IMR-90 (cell line): ENCODE measurements around the gene OTC. TPM values are rescaled to one million over a fixed set of nuclear protein-coding genes. Genes with fewer than 3 reads are reported as not detected.

ENCODE experiments used
- ATAC-seq: fragments of 200-7000 bp; cut with Tn5 transposase; 2 replicates; pipeline ENCODE4 v1.9.1; 2020; ENCODE audit warnings: low read depth, mild to moderate bottlenecking, moderate library complexity
- BruUV-seq: library from RNA; stranded (reverse); fragments of 400-500 nt; replicated peaks from 2 replicates; lab custom pipeline; 2021; lab: Mats Ljungman, UMichigan
- CTCF ChIA-PET: fragments of 300-600 bp; formaldehyde crosslinking; extraction: SDS; loops from one replicate; lab custom pipeline; 2021; ENCODE audit warnings: antibody characterized with exemption; lab: Yijun Ruan, JAX
- POLR2A ChIA-PET: fragments of 300-600 bp; sonication (Branson Sonifier 250); formaldehyde crosslinking; loops from one replicate; lab custom pipeline; 2022; ENCODE audit warnings: antibody characterized with exemption; ENCODE audit not compliant: unreplicated experiment; lab: Charles Lee
- DNase-seq: peaks from one replicate; pipeline ENCODE4 v3.0.0; 2013
- H2AFZ ChIP-seq: replicated peaks from 2 replicates; pipeline ENCODE3; 2013; ENCODE audit warnings: low read length, mild to moderate bottlenecking; ENCODE audit not compliant: poor library complexity
- H2AK5ac ChIP-seq: 2 replicates; pipeline ENCODE4 v1.6.1; 2013; ENCODE audit warnings: low read depth, low read length, inconsistent platforms
- H2AK9ac ChIP-seq: replicated peaks from 2 replicates; pipeline ENCODE3; 2013; ENCODE audit warnings: mild to moderate bottlenecking, low read depth, low read length, moderate library complexity; ENCODE audit not compliant: poor library complexity
- H2BK120ac ChIP-seq: 2 replicates; pipeline ENCODE4 v1.6.1; 2013; ENCODE audit warnings: low read depth, low read length, inconsistent platforms
- H2BK15ac ChIP-seq: 3 replicates; pipeline ENCODE4 v1.6.1; 2013; ENCODE audit warnings: low read depth, low read length, inconsistent platforms
- H2BK20ac ChIP-seq: 2 replicates; pipeline ENCODE4 v1.6.1; 2013; ENCODE audit warnings: low read depth, mild to moderate bottlenecking, inconsistent platforms, low read length, moderate library complexity
- H2BK5ac ChIP-seq: 2 replicates; pipeline ENCODE4 v1.6.1; 2013; ENCODE audit warnings: mild to moderate bottlenecking, low read depth, low read length, inconsistent platforms; ENCODE audit not compliant: poor library complexity, severe bottlenecking
- H3K14ac ChIP-seq: replicated peaks from 2 replicates; pipeline ENCODE4 v1.6.1; 2013; ENCODE audit warnings: low read depth, low read length, inconsistent platforms
- H3K18ac ChIP-seq: 2 replicates; pipeline ENCODE4 v1.6.1; 2013; ENCODE audit warnings: low read depth, low read length, control low read depth
- H3K23ac ChIP-seq: 2 replicates; pipeline ENCODE4 v1.6.1; 2013; ENCODE audit warnings: low read depth, low read length, inconsistent platforms
- H3K27ac ChIP-seq: 2 replicates; pipeline ENCODE4 v1.5.1; 2013; ENCODE audit warnings: mild to moderate bottlenecking, control low read depth, low read length; ENCODE audit not compliant: insufficient read depth
- H3K27me3 ChIP-seq: 2 replicates; pipeline ENCODE4 v1.6.1; 2013; ENCODE audit warnings: low read length; ENCODE audit not compliant: control insufficient read depth, insufficient read depth
- H3K36me3 ChIP-seq: 2 replicates; pipeline ENCODE4 v1.6.1; 2013; ENCODE audit warnings: low read length, mixed read lengths; ENCODE audit not compliant: control insufficient read depth, insufficient read depth
- H3K4ac ChIP-seq: 2 replicates; pipeline ENCODE4 v1.6.1; 2013; ENCODE audit warnings: low read depth, low read length, inconsistent platforms
- H3K4me1 ChIP-seq: 2 replicates; pipeline ENCODE4 v1.6.1; 2013; ENCODE audit warnings: low read length, mixed read lengths; ENCODE audit not compliant: control insufficient read depth, insufficient read depth
- H3K4me2 ChIP-seq: 2 replicates; pipeline ENCODE4 v1.6.1; 2013; ENCODE audit warnings: low read depth, mild to moderate bottlenecking, control low read depth, low read length, moderate library complexity
- H3K4me3 ChIP-seq: 2 replicates; pipeline ENCODE4 v1.5.1; 2013; ENCODE audit warnings: low read depth, mild to moderate bottlenecking, control low read depth, low read length, moderate library complexity; ENCODE audit not compliant: insufficient read depth
- H3K56ac ChIP-seq: 2 replicates; pipeline ENCODE4 v1.6.1; 2013; ENCODE audit warnings: low read length, inconsistent platforms; ENCODE audit not compliant: insufficient read depth; ENCODE audit errors: extremely low read depth
- H3K79me1 ChIP-seq, 2 experiments: 2 replicates each; pipeline ENCODE4 v1.6.1; 2013; ENCODE audit warnings: low read length in 2 of 2, inconsistent platforms in 1 of 2, low read depth in 1 of 2
- H3K9ac ChIP-seq: 2 replicates; pipeline ENCODE4 v1.6.1; 2013; ENCODE audit warnings: low read depth, low read length, control low read depth
- H3K9me1 ChIP-seq: 2 replicates; pipeline ENCODE4 v1.6.1; 2013; ENCODE audit warnings: low read length, inconsistent platforms; ENCODE audit not compliant: insufficient read depth
- H3K9me3 ChIP-seq: 2 replicates; pipeline ENCODE4 v1.6.1; 2013; ENCODE audit warnings: low read length; ENCODE audit not compliant: control insufficient read depth, insufficient read depth
- H4K20me1 ChIP-seq: 2 replicates; pipeline ENCODE4 v1.6.1; 2013; ENCODE audit warnings: low read length, inconsistent platforms; ENCODE audit not compliant: insufficient read depth
- H4K5ac ChIP-seq: 2 replicates; pipeline ENCODE4 v1.6.1; 2013; ENCODE audit warnings: mild to moderate bottlenecking, low read depth, low read length, control low read depth
- H4K8ac ChIP-seq, 2 experiments: 2 replicates each; pipeline ENCODE4 v1.6.1; 2013; ENCODE audit warnings: low read depth in 2 of 2, low read length in 2 of 2, control low read depth in 1 of 2, inconsistent platforms in 1 of 2
- H4K91ac ChIP-seq: 2 replicates; pipeline ENCODE4 v1.6.1; 2013; ENCODE audit warnings: low read depth, low read length, inconsistent platforms; ENCODE audit not compliant: insufficient read depth
- BHLHE40 ChIP-seq: fragments of 150-350 bp; IDR thresholded peaks from 2 replicates; pipeline ENCODE4 v1.6.1; 2016; ENCODE audit warnings: mild to moderate bottlenecking, low read depth, low read length
- CEBPB ChIP-seq: IDR thresholded peaks from 2 replicates; pipeline ENCODE4 v1.6.1; 2012; ENCODE audit warnings: low read depth, low read length, improper control_type of control experiment
- CHD1 ChIP-seq: IDR thresholded peaks from 2 replicates; pipeline ENCODE4 v1.6.1; 2012; ENCODE audit warnings: low read depth, low read length, improper control_type of control experiment
- CTCF ChIP-seq: conservative IDR thresholded peaks from 2 replicates; pipeline ENCODE4 v1.5.1; 2012; ENCODE audit warnings: mild to moderate bottlenecking, low read depth, low read length, improper control_type of control experiment
- ELK1 ChIP-seq: fragments of 150-350 bp; IDR thresholded peaks from 2 replicates; pipeline ENCODE4 v1.6.1; 2016; ENCODE audit warnings: low read depth, mild to moderate bottlenecking, low read length, moderate library complexity, borderline replicate concordance
- FOS ChIP-seq: fragments of 150-350 bp; IDR thresholded peaks from 2 replicates; pipeline ENCODE4 v1.6.1; 2016; ENCODE audit warnings: low read depth, low read length
- MAFK ChIP-seq: IDR thresholded peaks from 2 replicates; pipeline ENCODE4 v1.6.1; 2012; ENCODE audit warnings: low read depth, low read length, improper control_type of control experiment
- MAZ ChIP-seq: IDR thresholded peaks from 2 replicates; pipeline ENCODE4 v1.6.1; 2012; ENCODE audit warnings: low read depth, mild to moderate bottlenecking, low read length, improper control_type of control experiment, moderate library complexity, borderline replicate concordance
- MXI1 ChIP-seq: IDR thresholded peaks from 2 replicates; pipeline ENCODE4 v1.6.1; 2012; ENCODE audit warnings: low read depth, mild to moderate bottlenecking, low read length, moderate library complexity, borderline replicate concordance
- NFE2L2 ChIP-seq: fragments of 150-350 bp; IDR thresholded peaks from 2 replicates; pipeline ENCODE4 v1.6.1; 2016; ENCODE audit warnings: low read depth, mild to moderate bottlenecking, low read length
- POLR2A ChIP-seq: IDR thresholded peaks from 2 replicates; pipeline ENCODE4 v1.6.1; 2012; ENCODE audit warnings: mild to moderate bottlenecking, low read depth, low read length
- RAD21 ChIP-seq: IDR thresholded peaks from 2 replicates; pipeline ENCODE4 v1.6.1; 2012; ENCODE audit warnings: low read length, improper control_type of control experiment
- RCOR1 ChIP-seq: IDR thresholded peaks from 2 replicates; pipeline ENCODE4 v1.6.1; 2012; ENCODE audit warnings: mild to moderate bottlenecking, low read length, improper control_type of control experiment; ENCODE audit not compliant: insufficient replicate concordance
- RFX5 ChIP-seq: IDR thresholded peaks from 2 replicates; pipeline ENCODE4 v1.8.0; 2012; ENCODE audit warnings: low read depth, mild to moderate bottlenecking, low read length, moderate library complexity
- SMC3 ChIP-seq: fragments of 150-350 bp; IDR thresholded peaks from 2 replicates; pipeline ENCODE4 v1.6.1; 2016; ENCODE audit warnings: low read depth, mild to moderate bottlenecking, antibody characterized with exemption, low read length, moderate library complexity
- USF2 ChIP-seq: fragments of 150-350 bp; IDR thresholded peaks from 2 replicates; pipeline ENCODE4 v1.6.1; 2017; ENCODE audit warnings: mild to moderate bottlenecking, antibody characterized with exemption, low read length, low read depth
- WGBS, 2 experiments: methylation state at CpG; one replicate each; pipeline versions ENCODE4 v1.1.5 to v1.1.7; 2013; ENCODE audit warnings: missing lambda C conversion rate in 2 of 2; ENCODE audit not compliant: insufficient read length in 1 of 2; ENCODE audit errors: extremely low coverage in 2 of 2; 5-methylcytosine and 5-hydroxymethylcytosine counted together
- dilution Hi-C: fragments of 300-500 bp; cut with HindIII; formaldehyde crosslinking; loops from one replicate; pipeline ENCODE4 v1.14.3; 2018; ENCODE audit warnings: low sequenced_read_pairs; ENCODE audit not compliant: unreplicated experiment
- in situ Hi-C: fragments of 300-500 bp; cut with MboI; formaldehyde crosslinking; loops from 3 replicates; pipeline ENCODE4 v1.14.3; 2019; ENCODE audit warnings: low sequenced_read_pairs, inconsistent platforms, mixed read lengths
- intact Hi-C: fragments of 100-400 bp; cut with micrococcal nuclease; formaldehyde crosslinking; loops from 2 replicates; pipeline ENCODE4 v1.10.0; 2022
- polyA plus RNA-seq, 3 experiments: library from polyadenylated mRNA; depleted of rRNA; stranded (reverse); fragments of >200 nt; gene quantifications; 2 replicates each; pipeline ENCODE4 v1.2.3, GENCODE V29; 2012; ENCODE audit warnings: low replicate concordance in 1 of 3
- total RNA-seq: library from RNA; depleted of rRNA; stranded (reverse); fragments of >200 nt; gene quantifications from 2 replicates; pipeline ENCODE4 v1.2.3, GENCODE V29; 2012

OTC gene
- total and polyA plus RNA-seq, 2 of the 4 experiments (the other 2 are of a cell fraction): not detected

- intact Hi-C loops (no loop called here), in situ Hi-C loops (no loop called here), dilution Hi-C loops (no loop called here)
- Histone ChIP-seq H3K4ac (no peak overlapping the region), H3K9me1 (no peaks in the 10 kb centered on the region), H3K9me3 (no peaks in the 10 kb centered on the region), H4K5ac (no peak overlapping the region), H3K14ac (no peak overlapping the region), H2BK15ac (no peak overlapping the region), H2AK5ac (no peak overlapping the region), H3K4me3 (no peak overlapping the region), H3K4me2 (no peak overlapping the region), H4K91ac (no peak overlapping the region), H2BK20ac (no peak overlapping the region), H3K18ac (no peak overlapping the region), H4K20me1 (no peaks in the 10 kb centered on the region), H3K9ac (no peak overlapping the region), H3K23ac (no peak overlapping the region), H4K8ac (no peak overlapping the region), H3K79me1 (no peaks in the 10 kb centered on the region), H2AK9ac (no peak overlapping the region), H2AFZ (no peak overlapping the region), H2BK120ac (no peak overlapping the region), H2BK5ac (no peak overlapping the region), H3K56ac (no peak overlapping the region), H3K36me3 (no peaks in the 10 kb centered on the region), H3K4me1 (no peaks in the 10 kb centered on the region), H3K27me3 (no peaks in the 10 kb centered on the region), H3K27ac (no peak overlapping the region)
- DNase-seq: peak; percentile 7
- ChIA-PET CTCF (interaction anchor here (1.4 kb wide), 1 partner anchor 9 kb away, joined by 3 read pairs; no protein-coding TSS in a partner anchor), POLR2A (no interaction called here)
- WGBS, 2 experiments: no CpG with 5 or more reads among the region's 4 CpGs
- TF ChIP-seq RAD21 (peak; percentile 24; the same call in 1 of the 2 replicates), RFX5 (no peak), MAZ (no peak), MAFK (no peak), FOS (no peak), RCOR1 (no peak), SMC3 (peak; percentile 20; the same call in 1 of the 2 replicates), USF2 (no peak), BHLHE40 (no peak), ELK1 (no peak), MXI1 (no peak), CEBPB (no peak), CTCF (peak; percentile 28; the same call in 1 of the 2 replicates), POLR2A (no peak), CHD1 (no peak), NFE2L2 (no peak)
- no TSS peak for BruUV-seq
- ATAC-seq: no peak
Observed at GRCh38 chrX:38304010-38304409, 48.4 kb upstream of the OTC start.
